Measurements from ENCODE around the gene SMAD3.

SMAD3 gene

GRCh38 chr15:67125589-67126502 is 60.4 kb downstream of the SMAD3 start:
- peak overlapping the region; percentile 36 for H3K4me3 ChIP-seq (ENCODE audit: low read depth, low read length)
- DNase-seq (ENCODE audit: low read depth), result peak; percentile 99
- TF ChIP-seq CTCF (conservative IDR thresholded peaks at IDR 0.05; ENCODE audit: low read depth, low read length), result no peak

- TF ChIP-seq CTCF (conservative IDR thresholded peaks at IDR 0.05; ENCODE audit: low read depth, low read length), result no peak
- peak; percentile 62 for DNase-seq (ENCODE audit: low read depth)
- H3K4me3 ChIP-seq (ENCODE audit: low read depth, low read length), result no peak overlapping the region
Measured at GRCh38 chr15:67126551-67127330, 61.3 kb downstream of the SMAD3 start.

GRCh38 chr15:67127331-67127664 is 61.9 kb downstream of the SMAD3 start:
- no peak for TF ChIP-seq CTCF (conservative IDR thresholded peaks at IDR 0.05; ENCODE audit: low read depth, low read length)
- no peak overlapping the region for H3K4me3 ChIP-seq (ENCODE audit: low read depth, low read length)
- no peak for DNase-seq (ENCODE audit: low read depth)

GRCh38 chr15:67127965-67128364 is 62.6 kb downstream of the SMAD3 start:
- TF ChIP-seq CTCF (conservative IDR thresholded peaks at IDR 0.05; ENCODE audit: low read depth, low read length), result no peak
- DNase-seq (ENCODE audit: low read depth), result peak; percentile 94
- H3K4me3 ChIP-seq (ENCODE audit: low read depth, low read length), result no peak overlapping the region

GRCh38 chr15:67130166-67130565 is 64.8 kb downstream of the SMAD3 start:
- no peak overlapping the region for H3K4me3 ChIP-seq (ENCODE audit: low read depth, low read length)
- no peak for DNase-seq (ENCODE audit: low read depth)
- no peak for TF ChIP-seq CTCF (conservative IDR thresholded peaks at IDR 0.05; ENCODE audit: low read depth, low read length)

- peak; percentile 80 for DNase-seq (ENCODE audit: low read depth)
- no peak for TF ChIP-seq CTCF (conservative IDR thresholded peaks at IDR 0.05; ENCODE audit: low read depth, low read length)
- no peak overlapping the region for H3K4me3 ChIP-seq (ENCODE audit: low read depth, low read length)
Measured at GRCh38 chr15:67130673-67131601, 65.5 kb downstream of the SMAD3 start.

All from choroid plexus epithelial cell (primary cell).